CD4-positive, alpha-beta T cell treated with Interleukin-6 at 100 ng/mL for 8 hours (primary cell): ENCODE measurements around the gene EGFL6.

Experiments used
- DNase-seq: peaks from one replicate; pipeline ENCODE4 v3.0.0-alpha.2; 2020; ENCODE audit warnings: mixed read lengths, low spot score

Gene EGFL6

GRCh38 chrX:13569479-13570260 is at the start of gene EGFL6:
Gene EGFL6 (plus strand): TSS chrX:13569601. CDS start chrX:13569862, 261 bp downstream.
- DNase-seq: no peak

- no peak for DNase-seq
Observed at GRCh38 chrX:13520351-13520750, 49.0 kb upstream of the EGFL6 start.

- no peak for DNase-seq
Observed at GRCh38 chrX:13520936-13521335, 48.5 kb upstream of the EGFL6 start.

GRCh38 chrX:13522811-13523210 is 46.6 kb upstream of the EGFL6 start:
- no peak for DNase-seq

GRCh38 chrX:13533726-13534125 is 35.7 kb upstream of the EGFL6 start:
- DNase-seq: no peak

- DNase-seq: no peak
Observed at GRCh38 chrX:13535376-13536165, 33.8 kb upstream of the EGFL6 start.

GRCh38 chrX:13536551-13536950 is 32.9 kb upstream of the EGFL6 start:
- DNase-seq: no peak

GRCh38 chrX:13538414-13538813 is 31.0 kb upstream of the EGFL6 start:
- no peak for DNase-seq

GRCh38 chrX:13540602-13541001 is 28.8 kb upstream of the EGFL6 start:
- DNase-seq: no peak

- DNase-seq: no peak
Observed at GRCh38 chrX:13545726-13546125, 23.7 kb upstream of the EGFL6 start.

GRCh38 chrX:13547671-13548070 is 21.7 kb upstream of the EGFL6 start:
- no peak for DNase-seq

- no peak for DNase-seq
Observed at GRCh38 chrX:13550346-13550745, 19.1 kb upstream of the EGFL6 start.

GRCh38 chrX:13551610-13552009 is 17.8 kb upstream of the EGFL6 start:
- no peak for DNase-seq

- no peak for DNase-seq
Observed at GRCh38 chrX:13552892-13553291, 16.5 kb upstream of the EGFL6 start.

GRCh38 chrX:13565511-13565910 is 3.9 kb upstream of the EGFL6 start:
- no peak for DNase-seq

- DNase-seq: no peak
Observed at GRCh38 chrX:13570261-13570605, 832 bp downstream of the EGFL6 start.

- no peak for DNase-seq
Observed at GRCh38 chrX:13571136-13571535, 1.7 kb downstream of the EGFL6 start.

- DNase-seq: no peak
Observed at GRCh38 chrX:13574600-13574999, 5.2 kb downstream of the EGFL6 start.

GRCh38 chrX:13579661-13580060 is 10.3 kb downstream of the EGFL6 start:
- DNase-seq: no peak

GRCh38 chrX:13581554-13581953 is 12.2 kb downstream of the EGFL6 start:
- DNase-seq: no peak

- DNase-seq: no peak
Observed at GRCh38 chrX:13587786-13588477, 18.5 kb downstream of the EGFL6 start.

GRCh38 chrX:13590207-13590606 is 20.8 kb downstream of the EGFL6 start:
- no peak for DNase-seq

- no peak for DNase-seq
Observed at GRCh38 chrX:13590914-13591313, 21.5 kb downstream of the EGFL6 start.
